Middle frontal gyrus (tissue), 1 donor: ENCODE measurements around the gene TCF4.

Experiments
- DNase-seq: peaks from one replicate; pipeline ENCODE4 v3.0.0-alpha.2; 2015; ENCODE audit warnings: low spot score; ENCODE audit errors: extremely low spot score

Gene TCF4

GRCh38 chr18:55444536-55444935 is 143.5 kb downstream of the TCF4 start:
- no peak for DNase-seq

- no peak for DNase-seq
Measured at GRCh38 chr18:55443776-55444175, 144.2 kb downstream of the TCF4 start.

GRCh38 chr18:55442561-55442960 is 145.4 kb downstream of the TCF4 start:
- DNase-seq: no peak

- DNase-seq: no peak
Measured at GRCh38 chr18:55440988-55441387, 147.0 kb downstream of the TCF4 start.

DNA sequence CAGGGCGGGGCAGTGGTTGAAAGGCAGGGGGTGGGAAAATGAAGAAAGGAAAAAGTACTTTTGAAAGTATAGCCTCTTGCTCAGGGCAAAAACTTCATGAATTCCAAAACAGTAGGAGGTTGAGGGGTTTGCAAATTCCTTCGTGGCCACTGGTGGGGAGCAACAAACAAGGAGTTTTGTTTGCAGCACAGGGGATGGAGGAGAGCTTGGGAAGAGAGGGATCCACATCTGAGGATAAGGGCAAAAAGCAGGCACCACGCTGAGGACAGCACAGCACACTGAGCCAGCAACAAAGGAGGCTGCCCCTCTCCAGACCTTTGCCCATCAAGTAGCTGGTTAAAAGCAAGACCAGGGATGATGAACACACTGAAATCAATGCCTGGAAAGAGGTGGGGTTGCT is 148.9 kb downstream of the TCF4 start:
- DNase-seq: no peak

- no peak for DNase-seq
Measured at GRCh38 chr18:55435592-55435991, 152.4 kb downstream of the TCF4 start.

GRCh38 chr18:55433648-55434047 is 154.3 kb downstream of the TCF4 start:
- no peak for DNase-seq

DNA sequence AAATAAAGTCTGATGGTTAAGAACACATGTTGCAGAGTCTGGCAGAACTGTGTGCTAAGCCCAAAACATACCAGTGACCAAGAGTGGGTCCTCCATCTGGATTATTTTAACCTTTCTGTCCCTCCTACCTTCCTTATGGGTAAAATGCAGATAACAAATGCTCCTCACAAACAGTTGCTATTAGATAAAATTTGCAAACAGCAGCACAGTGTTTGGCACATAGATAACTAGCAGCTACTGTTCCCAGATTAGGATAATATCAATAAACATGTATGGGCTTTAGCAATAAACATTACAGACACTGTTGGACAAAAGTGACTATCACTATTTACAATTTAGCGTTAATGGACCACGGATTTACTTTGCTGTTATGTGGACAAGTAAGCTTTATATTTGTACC is 154.9 kb downstream of the TCF4 start:
- DNase-seq: no peak

GRCh38 chr18:55432307-55433040 is 155.5 kb downstream of the TCF4 start:
- DNase-seq: no peak

DNA sequence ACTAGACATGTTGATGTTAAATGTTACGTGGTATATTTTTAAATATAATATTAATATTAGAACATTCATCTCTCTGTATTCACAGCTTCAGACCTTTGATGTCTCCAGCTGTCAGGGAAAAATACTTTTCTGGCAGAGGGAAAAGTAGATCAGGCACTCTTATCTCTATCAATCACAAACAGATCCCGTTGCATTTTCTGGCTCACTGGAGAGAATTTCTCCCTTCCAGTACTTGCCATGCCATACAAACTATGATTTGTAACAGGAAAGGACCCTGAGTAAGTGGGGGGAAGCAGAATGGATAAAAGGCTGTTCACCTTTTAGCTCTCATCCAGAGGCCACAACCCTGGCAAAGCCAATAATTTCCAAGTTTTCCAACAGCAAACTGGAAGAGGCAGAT is 158.0 kb downstream of the TCF4 start:
- no peak for DNase-seq

GRCh38 chr18:55427951-55428350 is 160.0 kb downstream of the TCF4 start:
- no peak for DNase-seq

- no peak for DNase-seq
Measured at GRCh38 chr18:55425698-55426097, 162.3 kb downstream of the TCF4 start.

GRCh38 chr18:55422456-55423180 is 165.4 kb downstream of the TCF4 start:
- no peak for DNase-seq

GRCh38 chr18:55421615-55422419 is 166.2 kb downstream of the TCF4 start:
- no peak for DNase-seq

DNA sequence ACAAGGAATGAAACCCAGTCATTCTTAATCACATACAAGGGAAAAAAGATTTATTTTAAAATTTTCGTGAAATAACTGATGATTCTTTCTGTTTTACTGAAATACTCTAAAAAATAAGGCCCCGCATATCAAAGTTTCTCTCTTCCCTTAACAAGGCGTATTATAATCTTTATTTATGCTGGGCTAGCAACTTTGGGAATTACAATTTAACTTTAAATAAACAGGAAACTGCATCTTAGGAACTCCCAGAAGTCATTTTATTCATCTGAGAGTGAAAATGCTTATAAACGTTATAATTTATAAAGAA is 166.7 kb downstream of the TCF4 start:
- no peak for DNase-seq

DNA sequence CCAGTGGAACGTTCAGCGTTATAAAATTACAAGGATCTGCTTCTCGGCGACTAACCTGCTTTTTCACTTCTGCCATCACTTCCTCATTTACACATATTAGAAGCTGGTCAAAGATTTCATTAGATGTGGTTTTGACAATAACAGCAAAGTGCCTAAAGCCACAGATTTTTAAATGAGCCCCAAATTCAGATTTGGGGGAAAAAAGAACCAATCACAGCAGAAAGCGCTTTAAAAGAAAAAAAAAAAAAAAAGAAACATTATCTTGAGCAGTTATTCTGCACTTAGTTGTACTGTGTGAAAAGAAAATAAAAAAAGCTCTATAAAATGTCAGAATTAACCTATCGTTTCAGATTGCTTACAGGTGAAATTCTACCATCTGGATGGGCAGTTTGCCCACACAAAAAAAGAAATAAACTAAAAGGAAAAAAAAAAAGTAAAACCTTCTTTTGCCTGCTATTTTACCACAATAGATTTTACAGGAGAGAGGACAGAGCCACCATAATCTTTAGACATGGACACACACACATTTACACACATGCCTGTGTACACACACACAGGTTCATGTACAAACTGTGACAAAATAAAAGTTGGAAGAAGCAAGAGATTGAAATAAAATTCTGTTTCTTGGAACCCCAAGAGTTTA is 167.2 kb downstream of the TCF4 start:
- DNase-seq: no peak

- DNase-seq: no peak
Measured at GRCh38 chr18:55419947-55420664, 167.9 kb downstream of the TCF4 start.

GRCh38 chr18:55419132-55419946 is 168.7 kb downstream of the TCF4 start:
- no peak for DNase-seq

GRCh38 chr18:55418439-55418838 is 169.6 kb downstream of the TCF4 start:
- no peak for DNase-seq

DNA sequence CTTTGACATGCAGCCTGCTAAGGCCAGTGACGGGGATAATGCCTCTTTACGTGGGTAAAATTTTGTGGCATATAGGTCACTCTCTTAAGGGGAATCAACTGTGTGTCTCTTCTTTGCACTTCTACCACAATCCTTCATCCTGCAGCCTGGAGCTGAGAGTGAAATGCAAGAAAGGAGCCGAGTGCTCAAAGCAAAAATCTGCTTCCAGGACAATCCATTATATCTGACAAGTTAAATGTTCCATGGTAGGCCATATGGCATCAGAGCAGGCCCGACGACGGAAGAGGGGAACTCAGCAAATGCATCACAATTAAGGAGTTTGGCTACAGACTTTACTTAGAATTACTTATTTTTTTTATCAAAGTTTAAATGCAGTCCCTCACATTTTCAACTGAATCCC is 171.2 kb downstream of the TCF4 start:
- DNase-seq: no peak
